ENCODE results near the gene SPAG7. TPM values are rescaled to one million over a fixed set of nuclear protein-coding genes. Genes with fewer than 3 reads are reported as not detected.

The SPAG7 gene
- total RNA-seq, 1 experiment from 2014 or later: 97.3 TPM

- peak; percentile 72; the same call in 1 of the 2 replicates for TF ChIP-seq E2F5 (CRISPR knock-in tag; IDR thresholded peaks at IDR 0.05)
- TF ChIP-seq ZSCAN18 (CRISPR knock-in tag; IDR thresholded peaks at IDR 0.05): no peak
- TF ChIP-seq CBFB (CRISPR knock-in tag; IDR thresholded peaks at IDR 0.05; ENCODE audit: low read depth): no peak
- peak; percentile 61; the same call in 1 of the 2 replicates for TF ChIP-seq MYBL2 (CRISPR knock-in tag; IDR thresholded peaks at IDR 0.05)
- no peak for TF ChIP-seq TEAD4 (CRISPR knock-in tag; IDR thresholded peaks at IDR 0.05)
- no peak for TF ChIP-seq ZNF263 (CRISPR knock-in tag; IDR thresholded peaks at IDR 0.05; ENCODE audit: low read depth)
- TF ChIP-seq GABPB1 (CRISPR knock-in tag; IDR thresholded peaks at IDR 0.05): peak; percentile 51
- TF ChIP-seq ZMAT4 (CRISPR knock-in tag; IDR thresholded peaks at IDR 0.05): no peak
- 0 out of 2 replicates have a peak, but pooled peaks have one; percentile 66 for TF ChIP-seq ZNF232 (CRISPR knock-in tag; IDR thresholded peaks at IDR 0.05)
- no peak for TF ChIP-seq GTF2I (CRISPR knock-in tag; conservative IDR thresholded peaks at IDR 0.05)
- no peak for TF ChIP-seq ZNF512 (CRISPR knock-in tag; IDR thresholded peaks at IDR 0.05; ENCODE audit: borderline replicate concordance)
- peak; percentile 85; the same call in 1 of the 2 replicates for TF ChIP-seq ETV6 (CRISPR knock-in tag; IDR thresholded peaks at IDR 0.05)
- 0 out of 2 replicates have a peak, but pooled peaks have one; percentile 44 for TF ChIP-seq SMAD3 (CRISPR knock-in tag; IDR thresholded peaks at IDR 0.05; ENCODE audit: borderline replicate concordance)
- no peak for TF ChIP-seq ELF4 (CRISPR knock-in tag; IDR thresholded peaks at IDR 0.05; ENCODE audit: low read depth)
- no peak for TF ChIP-seq OVOL2 (CRISPR knock-in tag; IDR thresholded peaks at IDR 0.05; ENCODE audit: borderline replicate concordance)
- no peak; the same call in 1 of the 2 replicates for TF ChIP-seq CREB1 (CRISPR knock-in tag; IDR thresholded peaks at IDR 0.05)
- TF ChIP-seq SOX15 (CRISPR knock-in tag; IDR thresholded peaks at IDR 0.05): no peak
- TF ChIP-seq ZNF219 (CRISPR knock-in tag; IDR thresholded peaks at IDR 0.05; ENCODE audit: borderline replicate concordance): no peak
- no peak for TF ChIP-seq HMGA2 (CRISPR knock-in tag; IDR thresholded peaks at IDR 0.05)
- peak; percentile 42 for TF ChIP-seq JUN (CRISPR knock-in tag; IDR thresholded peaks at IDR 0.05)
- TF ChIP-seq ZNF317 (CRISPR knock-in tag; IDR thresholded peaks at IDR 0.05; ENCODE audit: borderline replicate concordance, low read depth): 0 out of 2 replicates have a peak, but pooled peaks have one; percentile 32
- TF ChIP-seq FOXP4 (CRISPR knock-in tag; IDR thresholded peaks at IDR 0.05): peak; percentile 72
- TF ChIP-seq PREB (CRISPR knock-in tag; IDR thresholded peaks at IDR 0.05; ENCODE audit: borderline replicate concordance): 0 out of 2 replicates have a peak, but pooled peaks have one; percentile 26
- no peak for TF ChIP-seq ZNF121 (CRISPR knock-in tag; IDR thresholded peaks at IDR 0.05)
- no peak; the same call in 1 of the 2 replicates for TF ChIP-seq ZNF281 (CRISPR knock-in tag; IDR thresholded peaks at IDR 0.05)
- peak; percentile 71; the same call in 1 of the 2 replicates for TF ChIP-seq CREM (CRISPR knock-in tag; IDR thresholded peaks at IDR 0.05)
- no peak; the same call in 1 of the 2 replicates for TF ChIP-seq ZNF138 (CRISPR knock-in tag; conservative IDR thresholded peaks at IDR 0.05)
- TF ChIP-seq ZBTB21 (CRISPR knock-in tag; IDR thresholded peaks at IDR 0.05; ENCODE audit: borderline replicate concordance): 0 out of 2 replicates have a peak, but pooled peaks have one; percentile 23
- TF ChIP-seq ZNF396 (CRISPR knock-in tag; IDR thresholded peaks at IDR 0.05; ENCODE audit: borderline replicate concordance): no peak
These were observed 19.3 kb downstream of the SPAG7 start, which contains the start of gene PFN1 (continued) for GRCh38 chr17:4948166-4948930.
